Dedifferentiated amniotic fluid mesenchymal stem cell (primary cell): ENCODE measurements around the gene TRIP13.
A peak's percentile ranks its signal among the peaks of the same experiment; 100 is the strongest.
"Not testable (repeated sequence)": the region's sequence is repeated elsewhere in the genome, so short reads cannot be mapped to it uniquely, and the experiment has no call there.

ENCODE experiments used
- DNase-seq: peaks from one replicate; pipeline ENCODE4 v3.0.0-alpha.2; 2016; ENCODE audit errors: extremely low spot score

Gene TRIP13

GRCh38 chr5:892394-893136 lies at the start of gene TRIP13, which contains the start of gene BRD9:
Gene TRIP13 (plus strand): TSS chr5:892884. CDS start chr5:892999, 115 bp downstream.
Gene BRD9 (minus strand): TSS chr5:892801. CDS start chr5:892657, 144 bp downstream.
- DNase-seq: peak; percentile 64

- not testable (repeated sequence) for DNase-seq
These were observed 49.3 kb upstream of the TRIP13 start for GRCh38 chr5:843371-843770.

GRCh38 chr5:843926-844325 lies 48.8 kb upstream of the TRIP13 start:
- not testable (repeated sequence) for DNase-seq

- not testable (repeated sequence) for DNase-seq
These were observed 48.3 kb upstream of the TRIP13 start for GRCh38 chr5:844426-844825.

GRCh38 chr5:845031-845675 lies 47.5 kb upstream of the TRIP13 start:
- DNase-seq: not testable (repeated sequence)

- not testable (repeated sequence) for DNase-seq
These were observed 46.7 kb upstream of the TRIP13 start for GRCh38 chr5:845676-846601.

GRCh38 chr5:846602-847091 lies 46.0 kb upstream of the TRIP13 start:
- not testable (repeated sequence) for DNase-seq

- not testable (repeated sequence) for DNase-seq
These were observed 45.5 kb upstream of the TRIP13 start for GRCh38 chr5:847212-847611.

- not testable (repeated sequence) for DNase-seq
These were observed 44.9 kb upstream of the TRIP13 start for GRCh38 chr5:847736-848135.

- DNase-seq: no peak
These were observed 44.0 kb upstream of the TRIP13 start for GRCh38 chr5:848671-849111.

- no peak for DNase-seq
These were observed 42.9 kb upstream of the TRIP13 start for GRCh38 chr5:849651-850301.

- DNase-seq: no peak
These were observed 42.1 kb upstream of the TRIP13 start, which contains the start of gene ZDHHC11 for GRCh38 chr5:850511-851006. Gene ZDHHC11 (minus strand): TSS chr5:850986. CDS start chr5:850602, 384 bp downstream.

GRCh38 chr5:851076-851475 lies 41.6 kb upstream of the TRIP13 start:
- DNase-seq: no peak

- no peak for DNase-seq
These were observed 41.1 kb upstream of the TRIP13 start for GRCh38 chr5:851553-851952.

- no peak for DNase-seq
These were observed 40.7 kb upstream of the TRIP13 start for GRCh38 chr5:852018-852417.

- no peak for DNase-seq
These were observed 40.0 kb upstream of the TRIP13 start for GRCh38 chr5:852431-853401.

- DNase-seq: not testable (repeated sequence)
These were observed 39.1 kb upstream of the TRIP13 start for GRCh38 chr5:853416-854090.

GRCh38 chr5:854217-854616 lies 38.5 kb upstream of the TRIP13 start:
- no peak for DNase-seq
